WTC11 (cell line): Measurements from ENCODE around the gene TMEM39A. TPM values are rescaled to one million over a fixed set of nuclear protein-coding genes. Genes with fewer than 3 reads are reported as not detected.
A peak's percentile ranks its signal among the peaks of the same experiment; 100 is the strongest.

ENCODE experiments used
- ATAC-seq: fragments of 200-7000 bp; cut with Tn5 transposase; 2 replicates; pipeline ENCODE4 v1.10.0; 2021; ENCODE audit warnings: mild to moderate bottlenecking, moderate library complexity
- CTCF ChIA-PET: fragments of 300-600 bp; sonication (Branson Sonifier 250); formaldehyde crosslinking; loops from one replicate; lab custom pipeline; 2021; ENCODE audit warnings: antibody characterized with exemption; lab: Charles Lee
- POLR2A ChIA-PET: fragments of 350-600 bp; sonication (Branson Sonifier 250); formaldehyde crosslinking; loops from one replicate; lab custom pipeline; 2021; ENCODE audit warnings: antibody characterized with exemption; lab: Charles Lee
- DNase-seq: peaks from one replicate; pipeline ENCODE4 v3.0.0; 2021; ENCODE audit warnings: low spot score
- H3K27ac Mint-ChIP-seq: 2 replicates; pipeline ENCODE4 v1.8.0; 2021; ENCODE audit warnings: mixed read lengths
- H3K27me3 Mint-ChIP-seq: 2 replicates; pipeline ENCODE4 v1.8.0; 2021; ENCODE audit warnings: low read depth, mild to moderate bottlenecking, moderate library complexity, mixed read lengths
- H3K36me3 Mint-ChIP-seq: 2 replicates; pipeline ENCODE4 v1.8.0; 2021; ENCODE audit warnings: mixed read lengths
- H3K4me1 Mint-ChIP-seq: 2 replicates; pipeline ENCODE4 v1.8.0; 2022; ENCODE audit warnings: mixed read lengths
- H3K4me3 Mint-ChIP-seq: 2 replicates; pipeline ENCODE4 v1.8.0; 2021; ENCODE audit warnings: mild to moderate bottlenecking, moderate library complexity, mixed read lengths
- H3K9me3 Mint-ChIP-seq: 2 replicates; pipeline ENCODE4 v1.8.0; 2021; ENCODE audit warnings: mixed read lengths
- ARID4B ChIP-seq: sonication (generic); formaldehyde crosslinking; IDR thresholded peaks from 2 replicates; pipeline ENCODE4 v1.8.0; 2023; ENCODE audit warnings: missing genetic modification reagents, mild to moderate bottlenecking, borderline replicate concordance
- ATF1 ChIP-seq: sonication (generic); formaldehyde crosslinking; IDR thresholded peaks from 2 replicates; pipeline ENCODE4 v1.8.1; 2023; ENCODE audit warnings: mild to moderate bottlenecking, moderate library complexity, missing genetic modification reagents
- ATF6 ChIP-seq: sonication (generic); formaldehyde crosslinking; IDR thresholded peaks from 2 replicates; pipeline ENCODE4 v1.8.1; 2023; ENCODE audit warnings: mild to moderate bottlenecking, missing genetic modification reagents
- E2F5 ChIP-seq: sonication (generic); formaldehyde crosslinking; IDR thresholded peaks from 2 replicates; pipeline ENCODE4 v1.8.1; 2022; ENCODE audit warnings: mild to moderate bottlenecking, moderate library complexity, missing genetic modification reagents
- ELF4 ChIP-seq: sonication (generic); formaldehyde crosslinking; IDR thresholded peaks from 2 replicates; pipeline ENCODE4 v1.8.1; 2022; ENCODE audit warnings: low read depth, mild to moderate bottlenecking, moderate library complexity, missing genetic modification reagents
- EMX1 ChIP-seq: fragments of 250-450 bp; sonication (Bioruptor Pico); IDR thresholded peaks from 2 replicates; pipeline ENCODE4 v1.8.0; 2021; ENCODE audit warnings: mild to moderate bottlenecking
- GABPB1 ChIP-seq: sonication (generic); formaldehyde crosslinking; IDR thresholded peaks from 2 replicates; pipeline ENCODE4 v1.8.1; 2023; ENCODE audit warnings: mild to moderate bottlenecking, missing genetic modification reagents
- NFYB ChIP-seq: sonication (generic); formaldehyde crosslinking; conservative IDR thresholded peaks from 2 replicates; pipeline ENCODE4 v1.8.0; 2022; ENCODE audit warnings: low read depth, missing genetic modification reagents
- OVOL2 ChIP-seq: fragments of 250-450 bp; sonication (Bioruptor Pico); IDR thresholded peaks from 2 replicates; pipeline ENCODE4 v1.9.0; 2021; ENCODE audit warnings: mild to moderate bottlenecking, borderline replicate concordance
- SP1 ChIP-seq: sonication (generic); formaldehyde crosslinking; conservative IDR thresholded peaks from 2 replicates; pipeline ENCODE4 v1.8.1; 2022; ENCODE audit warnings: missing genetic modification reagents
- ZBTB43 ChIP-seq: sonication (generic); formaldehyde crosslinking; IDR thresholded peaks from 2 replicates; pipeline ENCODE4 v1.8.1; 2023; ENCODE audit warnings: mild to moderate bottlenecking, missing genetic modification reagents
- ZNF416 ChIP-seq: fragments of 250-450 bp; sonication (Bioruptor Pico); IDR thresholded peaks from 2 replicates; pipeline ENCODE4 v1.9.0; 2021; ENCODE audit warnings: mild to moderate bottlenecking, inconsistent platforms
- ZNF532 ChIP-seq: fragments of 250-450 bp; sonication (Bioruptor Pico); IDR thresholded peaks from 2 replicates; pipeline ENCODE4 v1.9.0; 2021; ENCODE audit warnings: mild to moderate bottlenecking, borderline replicate concordance
- total RNA-seq: library from RNA; stranded (reverse); gene quantifications from 3 replicates; pipeline ENCODE4 v1.2.3, GENCODE V29; 2021

TMEM39A gene
- total RNA-seq, 1 experiment from 2014 or later, result 44.5 TPM

GRCh38 chr3:119463171-119464169 is at the start of gene TMEM39A (continued):
- TF ChIP-seq SP1 (peak; percentile 96), E2F5 (CRISPR knock-in tag) (peak; percentile 69; the same call in 1 of the 2 replicates), ATF6 (no peak), ZBTB43 (CRISPR knock-in tag) (0 out of 2 replicates have a peak, but pooled peaks have one; percentile 54), GABPB1 (CRISPR knock-in tag) (peak; percentile 65)

GRCh38 chr3:119510690-119511089 is 47.3 kb upstream of the TMEM39A start:
- CTCF ChIA-PET, result no interaction called here
- H3K4me3 Mint-ChIP-seq, result no peak overlapping the region
- no peak for DNase-seq

More at GRCh38 chr3:119510690-119511089, 47.3 kb upstream of the TMEM39A start:
- no peak for ATAC-seq
- Mint-ChIP-seq H3K4me1 (no peaks in the 10 kb centered on the region), H3K27me3 (no peaks in the 10 kb centered on the region), H3K36me3 (peaks cover 45% of the 10 kb centered on the region), H3K27ac (no peak overlapping the region), H3K9me3 (no peaks in the 10 kb centered on the region)
- no peak for TF ChIP-seq ZNF416 (CRISPR knock-in tag)
- no peak for TF ChIP-seq ARID4B (CRISPR knock-in tag)
- no peak for TF ChIP-seq OVOL2 (CRISPR knock-in tag)
- TF ChIP-seq ZNF532 (CRISPR knock-in tag), result no peak
- TF ChIP-seq ATF1 (CRISPR knock-in tag), result no peak
- TF ChIP-seq NFYB (CRISPR knock-in tag), result no peak
- TF ChIP-seq ELF4 (CRISPR knock-in tag), result no peak
- TF ChIP-seq EMX1 (CRISPR knock-in tag), result no peak
- POLR2A ChIA-PET, result no interaction called here
